NCI-H82 (cell line): ENCODE results near the gene KRTAP5-1.
"Not testable (repeated sequence)": the region's sequence is repeated elsewhere in the genome, so short reads cannot be mapped to it uniquely, and the experiment has no call there.

Experiments
- DNase-seq: peaks from one replicate; lab custom pipeline; 2025; lab: John Stamatoyannopoulos, UW

KRTAP5-1 gene

GRCh38 chr11:1600626-1601025 is 15.5 kb upstream of the KRTAP5-1 start:
- no peak for DNase-seq

DNA sequence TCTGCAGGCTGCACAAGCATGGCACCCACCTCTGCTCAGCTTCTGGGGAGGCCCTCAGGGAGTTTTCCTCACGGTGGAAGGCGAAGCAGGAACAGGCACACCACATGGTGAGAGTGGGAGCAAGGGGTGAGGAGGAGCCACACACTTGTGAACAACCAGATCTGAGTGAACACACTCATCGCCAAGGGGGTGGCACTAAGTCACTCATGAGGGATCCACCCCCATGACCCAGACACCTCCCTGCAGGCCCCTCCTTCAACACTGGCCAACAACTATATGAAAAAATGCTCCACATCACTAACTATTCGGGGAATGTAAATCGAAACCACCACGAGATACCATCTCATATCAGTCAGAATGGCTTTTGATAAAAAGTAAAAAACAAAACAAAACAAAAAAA is 13.7 kb upstream of the KRTAP5-1 start:
- no peak for DNase-seq

DNA sequence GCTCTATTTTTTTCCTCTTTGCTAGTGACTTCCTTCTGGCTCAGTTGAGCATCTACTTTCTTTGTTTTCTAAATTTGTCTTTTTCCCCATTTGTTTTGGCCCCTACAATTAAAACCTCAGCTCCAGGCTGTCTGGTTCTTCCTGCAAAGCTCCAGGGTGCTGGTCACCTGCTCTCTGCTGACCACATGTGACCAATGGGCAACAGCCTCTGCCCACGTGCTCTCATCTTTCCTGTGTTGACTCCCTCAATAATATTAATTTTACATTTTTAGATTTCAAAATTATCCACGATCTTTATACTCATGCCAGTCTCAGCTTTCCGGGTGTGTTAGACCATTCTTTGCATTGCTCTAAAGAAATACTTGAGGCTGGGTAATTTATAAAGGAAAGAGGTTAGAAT is 13.3 kb upstream of the KRTAP5-1 start:
- DNase-seq, result not testable (repeated sequence)

- no peak for DNase-seq
Observed at GRCh38 chr11:1597994-1598380, 12.9 kb upstream of the KRTAP5-1 start, which contains the start of gene KRTAP5-2. Gene KRTAP5-2, minus strand, starts transcription at chr11:1598294. Its CDS starts 44 bp downstream, at chr11:1598250.

DNA sequence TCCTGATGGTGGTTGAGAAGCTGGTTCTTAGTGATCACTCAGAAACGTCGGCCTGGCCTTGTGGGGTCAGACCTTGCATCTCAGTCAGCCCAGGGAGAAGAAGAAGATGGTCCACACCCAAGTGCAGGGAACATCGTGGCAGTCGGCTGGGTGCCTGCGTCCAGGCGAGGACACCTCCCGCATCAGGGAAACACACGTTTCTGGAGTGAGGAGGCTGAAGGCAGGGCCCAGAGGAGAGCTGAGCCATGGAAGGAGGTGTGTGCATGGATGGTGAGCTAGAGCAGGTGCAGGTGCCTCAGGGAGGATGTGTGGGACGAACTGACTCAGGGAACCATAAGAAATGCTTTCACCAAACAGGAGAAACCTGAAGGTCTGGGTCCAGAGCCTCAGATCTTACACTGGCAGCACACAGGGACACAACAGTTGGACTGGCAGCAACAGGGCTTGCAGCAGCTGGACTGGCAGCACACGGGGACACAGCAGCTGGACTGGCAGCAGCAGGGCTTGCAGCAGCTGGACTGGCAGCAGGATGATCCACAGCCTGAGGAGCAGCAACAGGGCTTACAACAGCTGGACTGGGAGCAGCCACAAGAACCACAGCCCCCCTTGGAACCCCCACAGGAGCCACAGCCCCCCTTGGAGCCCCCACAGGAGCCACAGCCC is 12.4 kb upstream of the KRTAP5-1 start:
- no peak for DNase-seq

DNA sequence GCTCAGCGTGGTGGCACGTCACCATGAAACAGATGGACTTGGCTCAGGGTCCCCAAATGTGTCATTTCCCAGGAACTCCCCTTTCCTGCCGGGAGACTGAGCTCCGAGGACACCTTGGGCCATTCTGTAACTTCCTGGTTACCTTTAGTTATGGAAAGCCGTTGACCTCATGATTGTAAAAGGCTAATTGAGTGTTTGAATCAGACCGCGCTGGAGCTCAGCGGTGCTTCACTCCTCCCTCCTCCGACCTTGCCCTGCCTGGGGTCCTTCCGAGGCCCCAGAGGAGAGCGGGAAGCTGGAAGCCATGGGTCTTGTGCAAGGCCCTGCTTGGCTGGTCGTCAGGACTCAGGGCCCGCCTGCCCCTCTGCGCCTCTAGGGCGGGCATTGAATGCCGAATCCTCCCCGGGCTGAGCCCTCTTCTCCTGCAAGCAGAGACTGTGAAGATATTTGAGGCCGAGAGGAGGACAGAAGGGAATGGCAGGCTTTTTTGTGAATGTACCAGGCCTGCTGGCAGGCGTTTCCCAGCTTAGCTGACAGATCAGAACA is 11.6 kb upstream of the KRTAP5-1 start:
- DNase-seq, result not testable (repeated sequence)

- not testable (repeated sequence) for DNase-seq
Observed at GRCh38 chr11:1595994-1596575, 11.0 kb upstream of the KRTAP5-1 start.

DNA sequence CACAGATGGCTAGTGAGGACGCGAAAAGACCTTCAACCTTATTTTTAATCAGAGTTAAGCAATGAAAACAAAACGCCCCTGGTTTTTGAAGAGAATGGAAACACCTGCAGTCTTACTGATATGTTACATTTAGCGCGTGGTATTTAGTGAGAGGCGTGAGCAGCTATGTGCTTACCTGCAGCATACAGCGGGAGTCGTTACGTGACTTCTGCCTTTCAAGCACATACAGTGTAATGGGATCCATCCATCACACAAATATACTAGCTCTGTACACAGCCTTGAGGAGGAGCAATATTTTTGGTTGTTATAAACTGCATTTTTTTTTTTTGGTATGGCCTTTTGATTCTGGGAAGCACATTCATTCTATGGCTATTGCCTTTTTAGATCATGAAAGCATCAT is 7.5 kb upstream of the KRTAP5-1 start:
- no peak for DNase-seq

- DNase-seq, result no peak
Observed at GRCh38 chr11:1589996-1590395, 4.9 kb upstream of the KRTAP5-1 start.

DNA sequence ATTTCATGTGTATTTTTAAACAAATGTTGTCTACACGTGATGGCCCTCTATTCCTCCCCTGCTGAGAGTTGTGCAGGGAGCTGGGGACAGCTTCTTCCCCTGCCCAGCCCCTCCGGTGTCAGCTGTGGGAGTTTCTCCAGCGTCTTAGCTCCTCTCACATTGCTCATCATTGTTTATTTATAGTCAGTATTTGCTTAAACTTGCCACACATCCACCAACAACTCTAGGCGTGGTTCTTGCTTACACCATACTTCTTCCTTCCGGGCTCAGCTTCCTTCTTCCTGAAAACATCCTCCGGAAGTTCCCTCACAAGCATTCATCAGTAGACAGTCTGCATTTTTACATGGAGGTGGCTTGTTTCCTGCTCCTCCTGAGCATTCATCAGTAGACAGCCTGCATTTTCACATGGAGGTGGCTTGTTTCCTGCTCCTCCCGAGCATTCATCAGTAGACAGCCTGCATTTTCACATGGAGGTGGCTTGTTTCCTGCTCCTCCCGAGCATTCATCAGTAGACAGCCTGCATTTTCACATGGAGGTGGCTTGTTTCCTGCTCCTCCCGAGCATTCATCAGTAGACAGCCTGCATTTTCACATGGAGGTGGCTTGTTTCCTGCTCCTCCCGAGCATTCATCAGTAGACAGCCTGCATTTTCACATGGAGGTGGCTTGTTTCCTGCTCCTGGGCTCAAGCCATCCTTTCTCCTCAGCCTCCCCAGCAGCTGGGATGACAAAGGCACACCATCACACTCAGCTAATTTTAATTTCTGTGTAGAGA is 4.3 kb upstream of the KRTAP5-1 start:
- not testable (repeated sequence) for DNase-seq

- DNase-seq, result no peak
Observed at GRCh38 chr11:1586699-1587098, 1.6 kb upstream of the KRTAP5-1 start.

GRCh38 chr11:1582909-1583308 is 2.2 kb downstream of the KRTAP5-1 start:
- DNase-seq, result not testable (repeated sequence)

DNA sequence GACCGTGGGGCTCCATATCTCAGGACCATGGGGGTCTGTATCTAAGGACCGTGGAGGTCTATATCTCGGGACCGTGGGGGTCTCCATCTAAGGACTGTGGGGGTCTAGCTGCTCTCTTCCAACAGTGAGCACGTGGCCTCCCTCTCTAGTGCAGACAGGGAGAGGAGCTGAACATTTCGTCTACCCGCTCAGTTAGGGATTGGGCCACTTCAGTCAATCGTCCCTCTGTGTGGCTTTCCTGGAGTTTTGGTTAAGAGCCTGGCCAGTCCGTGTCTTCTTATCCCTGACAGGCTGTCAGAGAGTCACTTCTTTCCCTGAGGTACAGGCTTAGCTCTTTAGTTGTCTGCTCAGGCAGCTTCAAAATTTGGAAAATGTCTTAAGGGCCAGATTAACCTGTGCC is 3.1 kb downstream of the KRTAP5-1 start:
- no peak for DNase-seq

DNA sequence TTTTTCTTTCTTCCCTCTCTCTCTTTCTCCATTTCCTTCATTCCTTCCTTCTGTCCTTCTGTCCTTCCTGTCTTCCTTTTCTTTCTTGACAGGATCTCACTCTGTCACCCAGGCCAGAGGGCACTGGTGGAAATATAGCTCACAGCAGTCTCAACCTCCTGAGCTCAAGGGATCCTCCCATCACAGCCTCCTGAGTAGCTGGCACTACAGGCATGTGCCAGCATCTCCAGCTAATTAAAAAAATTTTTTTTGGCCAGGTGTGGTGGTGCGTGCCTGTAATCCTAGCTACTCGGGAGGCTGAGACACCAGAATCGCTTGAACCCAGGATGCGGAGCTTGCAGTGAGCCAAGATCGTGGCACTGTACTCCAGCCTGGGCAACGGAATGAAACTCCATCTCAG is 8.3 kb downstream of the KRTAP5-1 start:
- DNase-seq, result no peak

DNA sequence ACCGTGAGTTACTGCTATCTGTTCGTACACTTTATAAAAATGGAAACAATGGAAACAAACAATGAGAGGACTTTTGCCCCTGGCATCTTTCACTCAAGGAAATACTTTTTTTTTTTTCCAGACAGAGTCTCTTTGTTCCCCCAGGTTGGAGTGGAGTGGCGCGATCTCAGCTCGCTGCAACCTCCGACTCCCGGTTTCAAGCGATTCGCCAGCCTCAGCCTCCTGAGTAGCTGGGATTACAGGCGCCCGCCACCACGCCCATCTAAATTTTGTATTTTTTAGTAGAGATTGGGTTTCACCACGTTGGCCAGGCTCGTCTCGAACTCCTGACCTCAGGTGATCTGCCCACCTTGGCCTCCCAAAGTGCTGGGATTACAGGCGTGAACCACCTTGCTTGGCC is 9.3 kb downstream of the KRTAP5-1 start:
- not testable (repeated sequence) for DNase-seq

- no peak for DNase-seq
Observed at GRCh38 chr11:1574933-1575242, 10.2 kb downstream of the KRTAP5-1 start.

DNA sequence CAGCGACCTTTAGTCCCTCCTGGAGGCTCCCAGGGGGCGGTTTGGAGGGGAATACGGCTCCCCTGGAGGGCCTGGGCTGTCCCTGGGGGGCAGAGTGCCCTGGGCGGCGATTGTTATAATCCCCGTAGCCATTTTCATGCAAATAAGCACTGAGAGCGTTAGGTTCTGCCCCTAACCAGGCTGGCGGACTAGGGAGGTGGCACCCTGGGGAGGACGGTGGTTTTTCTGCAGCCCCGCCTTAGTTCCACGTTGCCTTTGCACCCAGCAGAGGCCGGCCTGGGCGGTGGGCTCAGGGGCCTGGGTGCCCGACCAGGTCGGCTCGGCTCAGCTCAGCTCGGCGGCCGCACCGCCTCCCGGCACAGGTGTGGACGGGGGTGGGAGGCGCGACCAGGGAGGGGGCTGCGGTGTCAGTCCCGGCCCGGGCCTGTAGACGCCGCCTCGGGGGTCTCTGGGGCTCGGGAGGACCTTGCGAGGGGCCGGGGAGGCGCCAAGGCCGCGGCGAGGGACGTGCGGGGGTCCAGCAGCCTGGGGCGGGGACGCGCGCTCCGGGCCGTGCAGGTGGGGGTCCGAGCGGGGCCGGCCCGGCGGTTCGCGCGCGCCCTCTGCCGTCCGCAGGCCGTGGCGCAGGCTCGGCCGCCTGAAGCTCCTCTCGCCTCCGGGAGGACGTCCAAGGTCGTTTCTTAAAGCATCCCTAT is 10.7 kb downstream of the KRTAP5-1 start:
- DNase-seq, result peak; percentile 36

GRCh38 chr11:1573903-1574237 is 11.2 kb downstream of the KRTAP5-1 start:
- peak; percentile 22 for DNase-seq

DNA sequence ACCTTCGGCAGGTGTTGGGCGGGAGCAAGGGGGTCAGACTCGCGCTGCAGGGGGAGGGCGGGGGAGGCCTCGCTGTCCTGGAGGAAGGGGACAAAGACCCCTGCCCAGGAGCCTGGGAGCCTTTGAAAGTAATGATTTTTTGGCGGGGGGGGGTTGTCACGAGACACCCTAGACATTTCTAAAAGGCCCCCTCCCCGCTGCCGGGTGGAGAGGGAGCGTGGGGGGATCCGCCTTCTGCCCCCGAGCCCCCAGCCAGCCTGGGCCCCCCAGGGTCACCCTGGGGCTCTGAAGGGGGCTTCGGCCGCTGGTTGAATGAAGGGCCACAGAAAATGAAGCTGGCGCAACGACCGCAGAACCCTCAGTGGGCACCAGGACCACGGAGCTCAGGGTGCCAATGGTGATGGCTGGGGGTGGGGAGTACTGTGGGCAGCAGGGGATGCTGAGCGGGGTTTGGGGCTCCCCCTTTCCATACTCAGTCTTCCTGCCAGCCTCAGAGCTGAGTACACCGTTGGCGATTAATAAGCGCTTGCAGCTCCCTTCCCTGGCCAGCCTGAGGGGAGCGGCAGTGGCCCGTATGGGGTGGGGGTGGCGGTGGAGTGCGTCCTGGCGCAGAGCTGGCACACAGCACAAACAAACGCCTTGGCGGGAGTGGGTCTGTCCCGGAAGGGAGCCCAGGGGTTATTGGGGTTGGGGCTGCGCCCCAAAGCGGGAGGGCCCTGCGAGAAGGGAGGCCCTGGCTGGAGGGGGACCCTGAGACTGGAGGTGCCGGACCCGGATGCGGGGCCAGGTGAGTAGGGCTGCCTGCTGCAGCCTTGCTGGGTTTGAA is 11.8 kb downstream of the KRTAP5-1 start:
- DNase-seq, result no peak

DNA sequence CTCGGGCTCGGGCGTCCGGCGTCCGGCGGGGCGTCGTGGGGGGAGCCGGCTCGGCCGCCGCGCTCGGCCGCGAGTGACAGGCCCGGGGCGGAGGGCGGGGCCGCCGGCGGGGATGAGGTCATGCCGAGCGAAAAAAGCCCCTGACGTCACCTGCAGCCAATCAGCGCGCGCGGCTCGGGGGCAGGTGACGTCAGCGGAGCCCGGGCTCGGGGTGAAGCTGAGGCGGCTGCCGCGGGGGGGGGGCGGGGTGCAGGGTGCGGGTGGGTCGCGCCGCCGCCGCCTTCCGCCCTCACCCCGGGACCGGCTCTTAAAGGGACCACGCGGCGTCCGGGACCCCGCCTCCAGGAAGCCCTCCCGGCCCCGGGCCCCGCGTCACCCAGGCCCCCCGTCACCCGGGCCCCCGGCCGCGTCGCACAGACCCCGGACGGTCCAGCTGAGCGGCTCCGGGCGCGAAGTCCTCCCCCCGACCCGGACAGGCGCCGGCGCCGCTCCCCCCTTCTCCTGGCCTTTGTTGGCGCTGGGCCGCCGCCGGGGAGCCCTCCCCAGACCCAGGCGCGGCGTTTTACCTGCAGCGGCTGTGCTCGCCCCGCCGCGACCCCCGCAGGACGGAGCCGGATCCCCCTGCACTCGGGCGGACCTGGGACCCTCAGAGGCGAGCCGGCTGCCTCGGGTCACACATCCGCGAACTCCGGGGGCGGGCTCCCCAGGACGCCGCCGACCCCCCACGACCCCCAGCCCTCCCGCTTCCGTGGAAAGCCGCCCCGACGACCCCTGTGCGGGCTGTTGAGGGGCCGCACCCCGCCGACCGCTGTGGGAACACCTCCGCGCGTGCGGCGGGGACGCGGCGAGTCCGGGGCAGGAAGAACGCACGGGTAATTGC is 12.6 kb downstream of the KRTAP5-1 start, which contains the start of gene DUSP8:
Gene DUSP8 (minus strand): TSS at position 75 of the 880 bp plus-strand sequence. CDS start 6,445 bp downstream, outside the sequence.
- DNase-seq, result peak; percentile 72
